Measurements from ENCODE around the gene MASTL.
"Not testable (repeated sequence)": the region's sequence is repeated elsewhere in the genome, so short reads cannot be mapped to it uniquely, and the experiment has no call there.

The MASTL gene

GRCh38 chr10:27155066-27155754 is at the start of gene MASTL:
TSS of gene MASTL (plus strand) at chr10:27155352. CDS start at chr10:27155427, 75 bp downstream.
- peak; percentile 92 for DNase-seq (ENCODE audit: low read depth in 2 of 2, low spot score in 1 of 2)

GRCh38 chr10:27108165-27108564 is 47.0 kb upstream of the MASTL start:
- DNase-seq (ENCODE audit: low read depth in 2 of 2, low spot score in 1 of 2), result no peak

GRCh38 chr10:27134371-27134770 is 20.8 kb upstream of the MASTL start:
- DNase-seq (ENCODE audit: low read depth in 2 of 2, low spot score in 1 of 2), result no peak

- DNase-seq (ENCODE audit: low read depth in 2 of 2, low spot score in 1 of 2), result no peak
Measured at GRCh38 chr10:27138277-27138676, 16.9 kb upstream of the MASTL start.

GRCh38 chr10:27143686-27144085 is 11.5 kb upstream of the MASTL start:
- no peak for DNase-seq (ENCODE audit: low read depth in 2 of 2, low spot score in 1 of 2)

GRCh38 chr10:27145937-27146336 is 9.2 kb upstream of the MASTL start:
- no peak for DNase-seq (ENCODE audit: low read depth in 2 of 2, low spot score in 1 of 2)

GRCh38 chr10:27147701-27148100 is 7.5 kb upstream of the MASTL start:
- no peak for DNase-seq (ENCODE audit: low read depth in 2 of 2, low spot score in 1 of 2)

- DNase-seq (ENCODE audit: low read depth in 2 of 2, low spot score in 1 of 2), result no peak
Measured at GRCh38 chr10:27150261-27150660, 4.9 kb upstream of the MASTL start.

GRCh38 chr10:27152687-27153086 is 2.5 kb upstream of the MASTL start:
- no peak for DNase-seq (ENCODE audit: low read depth in 2 of 2, low spot score in 1 of 2)

- DNase-seq (ENCODE audit: low read depth in 2 of 2, low spot score in 1 of 2), result no peak
Measured at GRCh38 chr10:27153329-27153728, 1.8 kb upstream of the MASTL start.

- DNase-seq (ENCODE audit: low read depth in 2 of 2, low spot score in 1 of 2), result peak in 1 of 2 donors; percentile 2
Measured at GRCh38 chr10:27153845-27154193, 1.3 kb upstream of the MASTL start.

- DNase-seq (ENCODE audit: low read depth in 2 of 2, low spot score in 1 of 2), result not testable (repeated sequence)
Measured at GRCh38 chr10:27156566-27156965, 1.4 kb downstream of the MASTL start.

GRCh38 chr10:27157150-27157549 is 2.0 kb downstream of the MASTL start:
- no peak for DNase-seq (ENCODE audit: low read depth in 2 of 2, low spot score in 1 of 2)

- DNase-seq (ENCODE audit: low read depth in 2 of 2, low spot score in 1 of 2), result no peak
Measured at GRCh38 chr10:27158421-27158820, 3.3 kb downstream of the MASTL start.

GRCh38 chr10:27169849-27170248 is 14.7 kb downstream of the MASTL start:
- no peak for DNase-seq (ENCODE audit: low read depth in 2 of 2, low spot score in 1 of 2)

- DNase-seq (ENCODE audit: low read depth in 2 of 2, low spot score in 1 of 2), result no peak
Measured at GRCh38 chr10:27188259-27188658, 33.1 kb downstream of the MASTL start.

GRCh38 chr10:27188897-27189296 is 33.7 kb downstream of the MASTL start:
- no peak for DNase-seq (ENCODE audit: low read depth in 2 of 2, low spot score in 1 of 2)

- no peak for DNase-seq (ENCODE audit: low read depth in 2 of 2, low spot score in 1 of 2)
Measured at GRCh38 chr10:27190508-27190907, 35.4 kb downstream of the MASTL start.

- no peak for DNase-seq (ENCODE audit: low read depth in 2 of 2, low spot score in 1 of 2)
Measured at GRCh38 chr10:27192284-27192683, 37.1 kb downstream of the MASTL start.

GRCh38 chr10:27197980-27198620 is 42.9 kb downstream of the MASTL start:
- DNase-seq (ENCODE audit: low read depth in 2 of 2, low spot score in 1 of 2), result no peak

GRCh38 chr10:27203806-27204205 is 48.7 kb downstream of the MASTL start:
- DNase-seq (ENCODE audit: low read depth in 2 of 2, low spot score in 1 of 2), result no peak

GRCh38 chr10:27207350-27207749 is 52.2 kb downstream of the MASTL start:
- no peak for DNase-seq (ENCODE audit: low read depth in 2 of 2, low spot score in 1 of 2)

GRCh38 chr10:27223964-27224363 is 68.8 kb downstream of the MASTL start:
- peak in 1 of 2 donors; percentile 21 for DNase-seq (ENCODE audit: low read depth in 2 of 2, low spot score in 1 of 2)
